Mucosa of descending colon (tissue), 3 donors: Measurements from ENCODE around the gene CCAR1. TPM values are rescaled to one million over a fixed set of nuclear protein-coding genes. Genes with fewer than 3 reads are reported as not detected.
"Not testable (repeated sequence)": the region's sequence is repeated elsewhere in the genome, so short reads cannot be mapped to it uniquely, and the experiment has no call there.

ENCODE experiments used
- ATAC-seq: fragments of 200-7000 bp; cut with Tn5 transposase; one replicate; pipeline ENCODE4 v1.9.1; 2020; ENCODE audit warnings: mild to moderate bottlenecking, moderate library complexity
- DNase-seq, 3 donors: peaks; one replicate each; pipeline ENCODE4 v3.0.0-alpha.2; 2020
- H3K36me3 ChIP-seq: fragments of 200-600 bp; one replicate; pipeline ENCODE4 v1.8.0; 2021; ENCODE audit warnings: low read depth, mild to moderate bottlenecking
- H3K4me1 ChIP-seq: fragments of 200-600 bp; one replicate; pipeline ENCODE4 v1.8.0; 2021; ENCODE audit warnings: low read depth, mild to moderate bottlenecking
- H3K4me3 ChIP-seq: fragments of 200-600 bp; one replicate; pipeline ENCODE4 v1.8.0; 2021; ENCODE audit warnings: mild to moderate bottlenecking
- H3K9me3 ChIP-seq: fragments of 200-600 bp; one replicate; pipeline ENCODE4 v1.8.0; 2021; ENCODE audit warnings: mild to moderate bottlenecking
- intact Hi-C, 2 donors: fragments of 100-400 bp; cut with DNase I in 1 of 2; cut with micrococcal nuclease in 1 of 2; formaldehyde crosslinking; loops; one replicate each; pipeline versions ENCODE4 v1.11.0 to v1.11.1; 2022; cut with DNase I, micrococcal nuclease
- total RNA-seq, 3 donors: library from RNA; stranded (reverse); fragmentation: NEBNext Ultra II Directional in 2 of 3; extraction: Animal tissue kit (Norgen Biotek cat#: 25700) in 2 of 3; gene quantifications; one replicate each; pipeline versions ENCODE4 v1.2.1 to v1.2.4, GENCODE V29; 2021 to 2023
- TF ChIP-seq, protein P1 (sequence below): fragments of 200-600 bp; IDR thresholded peaks from one replicate; pipeline ENCODE4 v1.8.0; 2022; ENCODE audit warnings: antibody characterized with exemption, mild to moderate bottlenecking
- donor health status: DM: no; HTN: no; CAD: no; lungs with moderate emphysema.
- donor health status: DM: no; HTN: no; CAD: no.
- donor health status: DM: no; HTN: yes; CAD: no.

Gene CCAR1
- total RNA-seq, 3 donors from 2014 or later: 45.6 to 58.2 (median 49.1) TPM

DNA sequence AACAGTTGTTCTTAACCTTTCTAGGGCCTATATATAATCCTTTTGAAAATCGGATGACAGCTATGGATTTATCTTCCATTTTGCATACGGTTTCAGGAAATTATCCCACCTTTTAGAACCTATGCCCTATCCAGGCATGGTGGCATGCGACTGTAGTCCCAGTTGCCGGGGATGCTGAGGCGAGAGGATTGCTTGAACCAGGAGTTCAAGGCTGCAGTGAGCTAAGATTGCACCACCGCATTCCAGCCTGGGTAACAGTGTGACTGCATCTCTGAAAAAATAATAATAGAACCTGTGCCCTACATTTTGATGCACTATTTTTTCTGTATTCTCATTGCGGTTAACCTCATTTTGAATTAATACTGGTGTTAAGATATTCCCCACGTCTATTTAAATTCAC, 11.6 kb downstream of the CCAR1 start:
- TF ChIP-seq, protein P1, sequence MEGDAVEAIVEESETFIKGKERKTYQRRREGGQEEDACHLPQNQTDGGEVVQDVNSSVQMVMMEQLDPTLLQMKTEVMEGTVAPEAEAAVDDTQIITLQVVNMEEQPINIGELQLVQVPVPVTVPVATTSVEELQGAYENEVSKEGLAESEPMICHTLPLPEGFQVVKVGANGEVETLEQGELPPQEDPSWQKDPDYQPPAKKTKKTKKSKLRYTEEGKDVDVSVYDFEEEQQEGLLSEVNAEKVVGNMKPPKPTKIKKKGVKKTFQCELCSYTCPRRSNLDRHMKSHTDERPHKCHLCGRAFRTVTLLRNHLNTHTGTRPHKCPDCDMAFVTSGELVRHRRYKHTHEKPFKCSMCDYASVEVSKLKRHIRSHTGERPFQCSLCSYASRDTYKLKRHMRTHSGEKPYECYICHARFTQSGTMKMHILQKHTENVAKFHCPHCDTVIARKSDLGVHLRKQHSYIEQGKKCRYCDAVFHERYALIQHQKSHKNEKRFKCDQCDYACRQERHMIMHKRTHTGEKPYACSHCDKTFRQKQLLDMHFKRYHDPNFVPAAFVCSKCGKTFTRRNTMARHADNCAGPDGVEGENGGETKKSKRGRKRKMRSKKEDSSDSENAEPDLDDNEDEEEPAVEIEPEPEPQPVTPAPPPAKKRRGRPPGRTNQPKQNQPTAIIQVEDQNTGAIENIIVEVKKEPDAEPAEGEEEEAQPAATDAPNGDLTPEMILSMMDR: no peak
- no peak for ATAC-seq
- intact Hi-C loops: no loop called here
- Histone ChIP-seq H3K4me1 (no peaks in the 10 kb centered on the region), H3K9me3 (no peaks in the 10 kb centered on the region), H3K36me3 (peaks cover 3% of the 10 kb centered on the region), H3K4me3 (no peak overlapping the region)
- no peak for DNase-seq

DNA sequence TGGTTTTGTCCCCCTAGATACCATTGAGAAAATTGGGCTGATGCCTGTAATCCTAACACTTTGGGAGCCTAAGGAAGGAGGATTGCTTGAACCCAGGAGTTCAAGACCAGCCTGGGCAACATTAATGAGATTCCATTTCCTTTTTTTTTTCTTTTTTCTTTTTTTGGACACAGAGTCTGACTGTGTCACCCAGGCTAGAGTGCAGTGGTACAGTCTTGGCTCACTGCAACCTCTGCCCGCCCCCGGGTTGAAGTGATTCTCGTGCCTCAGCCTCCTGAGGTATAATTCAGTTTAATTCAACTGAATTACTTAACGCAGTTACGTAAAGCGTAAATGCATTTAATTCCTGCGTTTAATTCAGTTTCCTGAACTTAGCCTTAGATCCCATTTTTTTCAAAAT, 13.3 kb downstream of the CCAR1 start:
- H3K4me1 ChIP-seq: no peaks in the 10 kb centered on the region
- peaks cover 3% of the 10 kb centered on the region for H3K36me3 ChIP-seq
- no peaks in the 10 kb centered on the region for H3K9me3 ChIP-seq
- DNase-seq (no peak), ATAC-seq (no peak)
- no peak overlapping the region for H3K4me3 ChIP-seq
- intact Hi-C loops: no loop called here
- TF ChIP-seq, protein P1: no peak

DNA sequence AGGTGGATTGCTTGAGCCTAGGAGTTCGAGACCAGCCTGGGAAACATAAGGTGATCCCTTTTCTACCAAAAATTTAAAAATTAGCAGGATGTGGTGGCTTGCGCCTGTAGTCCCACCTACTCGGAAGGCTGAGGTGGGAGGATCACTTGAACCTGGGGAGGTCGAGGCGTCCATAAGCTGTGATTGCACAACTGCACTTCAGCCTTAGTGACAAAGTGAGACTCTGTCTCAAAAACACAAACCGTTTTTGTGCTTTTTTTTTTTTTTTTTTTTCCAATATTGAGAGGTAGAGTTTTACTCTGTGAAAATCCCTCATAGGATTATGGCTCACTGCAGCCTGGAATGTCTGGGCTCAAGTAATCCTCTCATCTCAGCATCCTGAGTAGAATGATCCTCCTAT, 14.1 kb downstream of the CCAR1 start:
- H3K36me3 ChIP-seq: peaks cover 3% of the 10 kb centered on the region
- intact Hi-C loops: no loop called here

DNA sequence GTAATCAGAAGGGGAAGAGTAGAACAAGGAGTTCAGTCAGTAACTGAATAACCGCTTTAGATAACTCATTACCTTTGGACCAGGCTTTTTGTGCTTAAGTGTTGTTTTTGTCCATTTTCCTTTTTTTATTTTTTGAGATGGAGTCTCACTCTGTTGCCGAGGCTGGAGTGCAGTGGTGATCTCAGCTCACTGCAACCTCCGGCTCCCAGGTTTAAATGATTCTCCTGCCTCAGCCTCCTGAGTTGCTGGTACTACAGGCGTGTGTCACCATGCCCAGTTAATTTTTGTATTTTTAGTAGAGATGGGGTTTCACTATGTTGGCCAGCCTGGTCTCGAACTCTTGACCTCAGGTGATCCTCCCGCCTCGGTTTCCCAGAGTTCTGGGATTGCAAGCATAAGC, 14.7 kb downstream of the CCAR1 start:
- intact Hi-C loops, DNase-seq, H3K9me3 ChIP-seq, ATAC-seq, H3K4me3 ChIP-seq, H3K36me3 ChIP-seq, H3K4me1 ChIP-seq: not testable (repeated sequence)

More for the DNA sequence above, 14.1 kb downstream of the CCAR1 start:
- no peak for DNase-seq
- TF ChIP-seq, protein P1: no peak
- H3K4me3 ChIP-seq: no peak overlapping the region
- ATAC-seq: no peak
- no peaks in the 10 kb centered on the region for H3K9me3 ChIP-seq
- no peaks in the 10 kb centered on the region for H3K4me1 ChIP-seq

DNA sequence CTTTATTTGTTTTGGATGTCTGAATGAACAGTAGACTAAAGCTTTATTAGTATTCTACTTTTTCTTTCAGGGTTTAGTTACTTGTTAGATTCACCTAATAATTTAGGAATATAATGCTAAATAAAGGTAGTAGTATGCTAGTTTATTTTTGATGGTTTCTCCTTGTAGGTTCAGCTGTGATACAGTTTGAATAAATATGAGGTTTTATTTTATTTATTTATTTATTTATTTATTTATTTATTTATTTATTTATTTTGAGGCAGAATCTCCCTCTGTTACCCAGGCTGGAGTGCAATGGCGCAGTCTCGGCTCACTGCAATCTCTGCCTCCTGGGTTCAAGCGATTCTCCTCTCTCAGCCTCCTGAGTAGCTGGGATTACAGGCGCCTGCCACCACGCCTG, 19.6 kb downstream of the CCAR1 start:
- not testable (repeated sequence) for ATAC-seq, H3K4me3 ChIP-seq, H3K4me1 ChIP-seq, H3K9me3 ChIP-seq, DNase-seq, H3K36me3 ChIP-seq
- intact Hi-C loops: loop anchor here in 1 of 2 donors (10.0 kb wide), 1 partner anchor 234 kb away; no protein-coding TSS in a partner anchor

DNA sequence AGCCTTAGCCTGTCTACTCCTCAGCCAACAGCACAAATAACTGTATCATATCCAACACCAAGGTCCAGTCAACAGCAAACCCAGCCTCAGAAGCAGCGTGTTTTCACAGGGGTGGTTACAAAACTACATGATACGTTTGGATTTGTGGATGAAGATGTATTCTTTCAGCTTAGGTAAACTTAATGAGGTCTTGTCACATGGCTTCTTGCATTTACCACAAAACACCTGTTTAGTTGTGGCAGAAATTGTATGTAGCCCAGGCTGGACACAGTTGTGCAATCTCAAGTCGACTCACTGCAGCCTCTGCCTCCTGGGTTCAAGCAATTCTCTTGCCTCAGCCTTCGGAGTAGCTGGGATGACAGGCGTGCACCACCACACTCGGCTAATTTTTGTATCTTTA, 21.4 kb downstream of the CCAR1 start:
- ATAC-seq: no peak
- TF ChIP-seq, protein P1: no peak
- H3K36me3 ChIP-seq: no peaks in the 10 kb centered on the region
- no peaks in the 10 kb centered on the region for H3K4me1 ChIP-seq
- H3K4me3 ChIP-seq: no peak overlapping the region
- intact Hi-C loops: loop anchor here in 1 of 2 donors (10.0 kb wide), 1 partner anchor 232 kb away; no protein-coding TSS in a partner anchor
- DNase-seq: no peak
- H3K9me3 ChIP-seq: no peaks in the 10 kb centered on the region

DNA sequence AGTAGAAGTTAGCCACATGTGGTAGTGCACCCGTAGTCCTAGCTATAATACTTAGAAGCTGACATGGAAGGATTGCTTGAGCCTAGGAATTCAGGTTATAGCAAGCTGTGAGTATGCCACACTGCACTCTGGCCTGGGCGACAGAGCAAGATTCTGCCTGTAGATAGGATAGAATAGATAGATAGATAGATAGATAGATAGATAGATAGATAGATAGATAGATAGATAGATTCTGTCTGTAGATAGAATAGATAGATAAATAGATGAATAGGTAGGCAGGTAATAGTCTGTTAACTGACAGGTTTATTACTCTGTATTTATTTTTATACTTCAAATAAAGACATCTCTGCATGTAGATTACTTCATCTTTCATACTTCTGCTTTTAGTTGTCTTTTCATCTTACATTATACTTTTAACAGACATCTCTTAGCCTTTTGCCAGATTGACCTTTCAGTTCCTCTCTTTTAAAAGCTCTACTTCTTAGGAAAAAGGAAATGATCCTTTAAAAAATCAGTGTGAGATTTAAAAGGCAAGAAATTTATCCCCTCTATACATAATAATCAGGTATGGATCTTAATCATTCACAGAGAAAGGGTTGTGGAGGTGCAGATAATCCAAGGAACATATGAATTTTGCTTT, 31.8 kb downstream of the CCAR1 start:
- Histone ChIP-seq H3K9me3 (no peaks in the 10 kb centered on the region), H3K36me3 (peaks cover 29% of the 10 kb centered on the region), H3K4me1 (no peaks in the 10 kb centered on the region), H3K4me3 (no peak overlapping the region)
- TF ChIP-seq, protein P1: no peak
- intact Hi-C loops: no loop called here
- DNase-seq (no peak), ATAC-seq (no peak)
